GM15510 (cell line): Measurements from ENCODE around the gene C8B.

Experiments used
- POLR2A ChIP-seq: IDR thresholded peaks from 3 replicates; pipeline ENCODE4 v1.6.1; 2011; ENCODE audit warnings: borderline replicate concordance; ENCODE audit not compliant: insufficient read length; ENCODE audit errors: extremely low read depth

C8B gene

DNA sequence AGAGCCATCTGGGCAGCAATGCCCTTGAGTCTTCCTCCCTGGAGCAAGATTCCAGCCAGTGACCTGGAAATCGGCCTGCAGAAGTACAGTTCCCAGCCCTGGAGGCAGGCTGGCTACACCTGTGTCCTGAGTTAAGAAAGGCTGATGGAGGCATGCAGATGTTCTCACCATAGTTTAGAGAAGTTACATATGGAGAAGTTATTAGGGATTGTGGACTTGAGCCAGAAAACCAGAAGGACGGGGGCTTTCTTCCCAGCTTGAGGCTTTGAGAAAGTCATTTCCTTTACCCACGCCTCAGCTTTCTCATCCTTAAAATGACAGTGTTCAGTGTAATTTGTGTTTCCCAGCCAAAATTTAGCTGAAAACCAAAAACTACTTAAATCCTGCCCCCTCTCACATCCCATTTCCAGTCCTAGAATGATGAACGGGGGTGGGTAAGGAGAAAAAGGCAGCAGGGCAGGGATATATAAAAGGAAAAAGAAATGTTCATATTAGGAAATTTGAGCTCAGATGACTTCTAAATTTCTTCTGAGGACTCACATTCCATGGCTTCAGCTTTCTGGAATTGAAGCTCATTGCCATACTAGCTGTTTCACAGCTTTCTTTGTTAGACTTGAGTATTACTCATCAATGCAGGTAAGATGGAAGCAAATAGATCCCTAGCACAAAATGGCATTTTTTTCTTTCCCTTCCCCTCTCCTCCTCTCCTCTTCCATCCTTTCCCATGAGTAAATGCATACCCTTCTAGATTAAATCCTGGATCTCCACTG, 14.4 kb upstream of the C8B start:
- no peak for TF ChIP-seq POLR2A

DNA sequence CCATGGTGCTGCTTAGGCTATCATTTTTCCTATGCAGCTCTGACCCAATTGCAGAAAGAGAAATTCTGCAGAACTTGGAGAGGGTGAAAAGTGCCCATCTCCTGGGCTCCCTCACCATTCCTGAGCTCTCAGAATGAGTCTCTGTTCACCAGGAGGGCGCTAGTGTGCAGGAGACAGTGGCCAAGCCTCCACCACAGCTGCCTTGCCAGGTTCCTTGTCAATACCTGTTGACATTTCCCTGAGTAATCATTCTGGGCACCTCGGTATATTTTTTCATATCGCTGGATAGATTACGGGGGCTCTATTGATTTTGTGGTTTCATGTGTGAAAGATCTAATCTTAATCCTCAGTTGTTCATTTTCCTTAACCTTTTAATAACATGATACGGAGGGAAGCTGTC, 13.0 kb upstream of the C8B start:
- TF ChIP-seq POLR2A = no peak

DNA sequence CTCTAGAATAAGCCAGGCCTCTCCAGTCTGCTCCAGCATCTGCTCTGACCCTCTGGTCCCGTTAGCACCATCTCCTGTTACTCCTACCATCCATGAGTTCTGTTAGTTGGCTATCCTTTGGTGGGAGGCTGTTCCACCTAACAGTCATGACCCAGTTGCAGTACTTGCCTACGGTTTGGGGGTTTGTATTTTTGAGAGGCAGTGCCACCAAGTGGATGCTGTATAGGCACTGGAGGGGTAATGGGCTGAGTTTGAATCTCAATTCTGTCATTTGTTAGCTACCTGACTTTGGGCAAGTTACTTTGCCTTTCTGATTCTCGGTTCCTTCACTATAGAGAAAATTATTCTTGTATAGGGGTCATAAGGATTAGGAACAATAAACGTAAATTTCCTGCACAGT, 12.1 kb upstream of the C8B start:
- no peak for TF ChIP-seq POLR2A

DNA sequence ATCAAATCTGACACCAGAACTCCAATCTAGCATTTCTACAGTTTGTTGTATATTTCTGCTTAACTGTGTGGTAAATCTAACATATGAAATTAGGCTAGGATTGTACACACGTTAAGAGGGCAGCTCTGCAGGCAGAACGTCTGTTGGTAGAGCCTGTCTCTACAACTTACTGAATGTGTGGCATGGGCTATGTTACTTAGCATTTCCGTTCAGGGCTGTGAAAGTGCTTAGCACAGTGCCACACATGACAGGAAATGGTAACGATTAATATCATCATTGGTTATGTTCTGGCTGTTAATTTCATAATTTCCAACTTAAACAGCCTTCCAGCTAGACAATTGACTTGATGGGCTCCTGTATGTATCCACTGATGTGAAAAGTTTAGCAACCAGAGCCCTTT, 9.6 kb upstream of the C8B start:
- TF ChIP-seq POLR2A = no peak

DNA sequence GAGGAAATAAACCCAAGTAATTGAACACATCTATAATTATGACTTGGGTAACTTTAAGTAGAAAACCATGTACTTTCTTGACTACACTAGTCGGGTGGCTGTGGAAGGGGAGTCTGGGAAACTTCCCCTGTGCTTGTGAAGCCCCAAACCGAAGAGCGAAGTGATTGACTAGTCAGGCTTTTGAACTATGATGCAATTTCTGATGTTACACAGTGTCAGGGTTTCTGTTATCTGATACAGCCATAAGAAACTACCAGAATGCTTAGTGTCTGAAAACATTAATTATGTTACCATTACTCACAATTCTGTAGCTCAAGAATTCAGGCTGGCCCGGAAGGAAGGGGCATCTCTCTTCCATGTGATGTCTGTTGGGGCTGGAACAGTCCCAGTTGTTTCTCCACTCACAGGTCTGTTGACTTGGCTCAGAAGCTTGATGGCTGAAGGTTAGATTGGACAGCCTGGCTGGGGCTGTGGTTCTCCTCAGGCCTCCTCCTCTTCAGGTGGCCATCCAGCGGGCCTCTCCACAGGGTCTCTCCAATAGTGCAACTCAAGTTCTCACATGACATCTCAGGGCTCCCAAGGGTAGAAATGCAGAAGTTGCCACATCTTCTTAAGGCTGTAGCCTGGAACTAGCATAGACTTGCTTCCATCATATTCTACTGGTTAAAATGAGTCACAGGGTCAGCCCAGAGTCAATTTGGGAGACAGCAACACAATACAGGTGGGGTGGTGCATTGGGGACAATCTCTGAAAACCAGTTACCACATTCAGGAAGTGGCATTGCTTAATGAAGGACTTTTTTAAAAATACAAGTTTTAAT, 8.3 kb upstream of the C8B start:
- TF ChIP-seq POLR2A = no peak

DNA sequence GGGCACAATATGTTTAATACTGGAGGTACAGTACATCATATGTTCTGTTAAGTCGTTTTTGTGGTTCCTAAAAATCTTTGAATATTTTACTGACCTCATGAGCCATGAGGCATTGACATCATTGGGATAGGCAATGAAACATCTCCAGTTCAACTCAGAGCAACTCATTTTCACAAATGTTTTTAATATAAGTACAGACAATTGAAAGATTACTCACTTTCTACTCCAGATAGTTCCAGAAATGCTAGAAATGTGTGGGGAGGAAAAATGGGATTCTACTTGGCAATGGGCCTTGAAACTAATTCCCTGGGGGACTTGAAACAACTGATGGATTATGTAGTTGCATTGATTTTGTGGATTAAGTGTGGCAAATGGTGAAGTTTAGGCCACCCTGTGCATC, 7.2 kb upstream of the C8B start:
- TF ChIP-seq POLR2A = no peak

DNA sequence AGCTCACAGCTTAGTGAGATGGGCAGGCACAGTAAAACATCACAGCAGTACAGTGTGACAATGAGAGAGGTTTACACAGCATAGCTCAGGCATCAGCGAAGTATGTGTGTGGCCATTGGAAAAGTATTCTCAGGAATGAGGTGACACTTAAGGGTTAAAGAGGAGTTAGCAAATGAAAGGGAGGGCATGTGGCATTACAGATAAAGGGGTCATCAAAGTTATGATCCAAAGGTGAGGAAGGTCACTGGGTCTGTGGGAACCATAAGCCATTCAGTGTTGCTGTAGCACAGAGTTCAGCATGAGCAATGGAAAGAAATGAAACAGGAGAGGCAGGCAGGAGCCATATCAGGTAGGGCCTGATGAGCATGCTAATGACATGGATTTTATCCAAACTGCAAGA, 4.5 kb upstream of the C8B start:
- no peak for TF ChIP-seq POLR2A

DNA sequence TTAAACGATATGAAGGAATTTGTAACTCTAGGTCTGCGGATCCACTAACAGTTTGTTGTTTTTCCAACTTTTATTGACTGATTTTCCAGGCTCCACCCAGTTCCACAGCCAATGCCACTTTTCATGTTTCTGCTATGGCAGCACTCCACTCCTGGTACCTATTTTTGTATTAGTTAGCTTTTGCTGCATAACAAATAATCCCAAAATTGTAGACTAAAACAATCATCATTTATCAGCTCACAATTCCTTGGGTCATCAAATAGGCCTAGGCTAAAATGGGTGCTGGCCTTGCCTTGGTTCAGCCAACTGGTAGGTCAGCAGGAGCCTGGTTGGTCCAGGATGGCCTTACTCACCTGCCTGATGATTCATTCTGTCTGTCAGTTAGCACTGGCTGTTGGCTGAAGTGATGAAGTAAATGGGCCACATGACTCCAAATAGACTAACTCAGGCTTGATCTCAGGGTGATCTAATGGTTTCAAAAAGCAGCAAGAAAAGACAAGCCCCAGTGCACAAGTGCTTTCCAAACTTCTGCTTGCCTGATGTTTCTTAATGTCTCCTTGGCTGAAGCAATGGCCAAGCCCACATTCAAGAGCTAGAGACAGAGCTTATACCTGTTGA, 3.2 kb upstream of the C8B start:
- no peak for TF ChIP-seq POLR2A

DNA sequence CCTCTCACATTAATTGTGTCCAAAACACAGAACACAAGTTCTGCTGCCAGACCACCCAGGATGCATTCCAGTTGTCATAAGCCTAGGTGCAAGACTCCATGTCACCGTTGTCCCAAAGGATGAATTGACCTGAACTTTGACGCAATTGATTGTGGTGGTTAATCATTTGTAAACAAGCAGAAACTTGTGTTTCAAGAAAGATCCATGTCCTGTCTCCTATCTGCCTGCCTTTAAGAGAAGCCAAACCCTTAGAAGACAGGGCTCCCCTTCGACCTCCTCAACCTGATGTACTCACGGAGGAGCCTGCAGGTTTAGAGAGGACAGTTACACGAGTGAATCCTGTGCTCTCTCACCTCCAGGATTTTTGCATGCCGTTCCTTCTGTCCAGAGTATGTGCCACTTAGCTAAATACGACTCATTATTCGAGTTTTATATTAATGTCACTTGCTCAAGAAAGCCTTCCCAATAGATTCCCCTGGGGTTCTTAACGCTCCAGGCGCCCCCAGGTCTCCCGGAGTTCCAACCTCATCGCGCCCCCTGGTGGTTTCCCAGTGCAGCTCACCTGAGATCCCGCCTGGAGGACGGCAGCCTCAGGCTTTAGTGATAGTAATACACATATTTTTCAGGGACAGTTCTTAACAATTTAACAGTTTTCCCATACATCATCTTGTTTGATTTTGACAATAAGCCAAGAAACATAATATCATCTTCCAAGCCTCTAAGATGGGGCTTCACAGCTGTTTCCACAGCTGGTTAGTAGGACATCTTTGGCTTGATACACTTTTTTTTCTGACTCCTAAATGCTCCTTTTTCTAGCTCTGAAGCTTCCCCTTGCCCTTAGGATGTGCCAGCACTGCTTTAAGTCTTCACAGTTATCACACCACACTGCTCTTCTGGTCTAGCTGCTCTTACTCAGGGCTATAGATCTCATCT, 2.4 kb upstream of the C8B start:
- TF ChIP-seq POLR2A = no peak

DNA sequence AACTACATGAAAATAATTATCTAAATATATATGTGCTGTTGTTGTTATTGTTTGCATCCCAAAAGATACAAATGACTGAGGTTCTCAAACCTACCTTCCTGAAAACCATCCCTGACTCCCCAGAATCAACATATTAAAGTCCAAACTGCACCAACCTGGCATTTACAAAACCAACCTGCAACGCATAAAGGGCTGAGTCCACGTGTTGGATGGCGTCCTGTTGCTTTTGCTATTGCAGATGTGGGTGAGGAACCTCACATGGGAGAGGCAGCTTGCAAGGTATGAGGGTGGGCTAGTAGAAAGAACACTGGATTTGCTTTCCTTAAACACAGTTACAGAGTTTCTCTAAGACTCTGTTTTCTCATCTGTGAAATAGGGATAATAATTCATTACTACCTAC, 1.5 kb upstream of the C8B start:
- no peak for TF ChIP-seq POLR2A

DNA sequence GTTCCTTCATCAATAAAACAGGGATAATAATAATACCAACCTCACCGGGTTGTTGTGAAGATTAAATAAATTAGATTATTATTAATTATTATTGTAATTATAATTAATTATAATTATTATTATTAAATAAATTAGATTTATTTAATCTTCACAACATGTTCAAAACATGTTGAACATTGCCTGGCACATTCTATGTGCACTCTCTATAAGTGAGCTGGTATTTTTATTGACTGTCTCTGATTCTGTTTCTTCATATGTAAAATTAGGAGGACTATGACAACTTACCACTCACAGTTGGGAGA, 834 bp upstream of the C8B start:
- TF ChIP-seq POLR2A = no peak

DNA sequence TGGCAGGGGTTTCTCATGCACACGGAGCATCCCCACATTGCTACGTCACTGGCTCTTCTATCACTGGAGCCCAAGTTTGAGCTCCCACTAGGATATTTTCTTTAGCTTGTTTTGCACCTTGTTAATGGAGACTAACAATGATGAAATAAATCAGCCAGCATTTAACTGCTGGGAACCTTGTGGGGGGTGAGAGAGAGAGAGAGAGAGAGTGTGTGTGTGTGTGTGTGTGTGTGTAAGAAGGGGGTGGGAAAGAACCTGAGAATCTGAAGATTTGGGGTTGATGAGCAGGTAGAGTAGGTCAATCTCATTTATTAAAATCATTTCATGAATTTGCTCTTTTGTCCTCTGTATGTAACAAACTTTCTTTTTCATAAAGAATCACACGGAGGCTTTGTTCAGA, 624 bp downstream of the C8B start:
- TF ChIP-seq POLR2A = no peak

DNA sequence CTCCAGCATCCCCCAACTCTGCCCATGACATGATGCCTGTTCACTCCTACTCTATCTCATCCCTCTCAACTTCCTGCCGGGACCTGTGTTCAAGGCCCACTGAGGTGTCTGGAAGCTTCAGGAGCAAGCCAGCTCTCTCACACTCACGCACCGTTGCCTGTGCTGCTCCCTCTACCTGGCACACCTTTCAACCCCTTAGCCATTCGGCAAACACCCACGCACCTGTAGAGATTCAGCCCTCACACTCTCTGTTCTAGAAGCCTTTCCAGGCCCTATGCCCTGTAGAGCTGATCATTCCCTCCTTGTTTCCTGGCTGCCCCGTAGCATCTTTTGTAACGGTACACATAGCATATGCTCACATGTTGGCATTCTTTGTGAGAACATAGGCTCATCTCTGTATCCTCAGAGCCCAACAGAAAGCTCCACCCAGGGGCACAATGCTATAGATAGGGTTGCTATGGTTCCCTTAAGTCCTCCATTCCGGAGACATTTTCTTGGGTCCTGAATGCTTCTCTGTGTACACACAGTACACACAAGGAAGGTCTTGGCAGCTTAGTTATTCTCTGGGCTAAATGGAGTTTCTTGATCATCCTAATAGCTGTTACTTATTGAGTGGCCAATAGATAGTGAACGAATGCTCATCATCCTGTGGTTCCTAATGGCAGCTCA, 1.3 kb downstream of the C8B start:
- no peak for TF ChIP-seq POLR2A

DNA sequence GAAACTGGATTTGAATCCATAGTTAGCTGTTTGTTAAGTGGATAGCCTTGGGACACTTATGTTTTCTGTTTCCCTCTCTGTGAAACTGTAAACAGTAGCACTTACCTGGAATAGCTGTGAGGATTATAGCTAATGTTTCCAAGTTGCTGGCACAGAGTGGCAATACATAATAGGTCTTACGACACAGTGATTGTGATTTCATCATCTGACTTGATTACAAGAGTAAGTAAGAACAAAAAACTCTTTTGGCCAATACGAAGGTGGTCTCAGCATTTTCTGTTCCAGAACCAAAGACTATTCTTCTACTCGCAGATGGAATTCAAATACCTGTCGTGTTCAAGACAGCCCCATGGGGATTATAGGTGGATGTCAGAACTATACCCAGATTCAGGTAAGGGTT, 2.1 kb downstream of the C8B start:
- TF ChIP-seq POLR2A = no peak

DNA sequence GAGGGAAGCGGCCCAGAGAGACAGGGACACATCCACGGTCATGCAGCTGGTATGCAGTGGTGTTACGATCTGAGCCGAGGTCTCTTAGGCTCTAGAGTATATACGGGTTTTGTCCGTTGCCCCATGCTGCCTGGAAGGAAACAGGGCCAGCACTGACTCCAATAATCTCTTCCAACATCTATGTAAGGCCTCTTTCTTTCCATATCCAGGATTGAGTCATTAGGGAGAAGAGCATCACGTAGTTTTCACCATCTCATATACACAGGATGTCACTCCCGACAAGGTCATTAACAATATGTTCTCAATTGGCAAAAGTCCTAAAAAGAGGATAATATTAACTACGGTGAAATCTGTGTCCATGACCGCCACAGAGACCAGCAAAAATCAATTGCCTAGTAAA, 4.4 kb downstream of the C8B start:
- no peak for TF ChIP-seq POLR2A

DNA sequence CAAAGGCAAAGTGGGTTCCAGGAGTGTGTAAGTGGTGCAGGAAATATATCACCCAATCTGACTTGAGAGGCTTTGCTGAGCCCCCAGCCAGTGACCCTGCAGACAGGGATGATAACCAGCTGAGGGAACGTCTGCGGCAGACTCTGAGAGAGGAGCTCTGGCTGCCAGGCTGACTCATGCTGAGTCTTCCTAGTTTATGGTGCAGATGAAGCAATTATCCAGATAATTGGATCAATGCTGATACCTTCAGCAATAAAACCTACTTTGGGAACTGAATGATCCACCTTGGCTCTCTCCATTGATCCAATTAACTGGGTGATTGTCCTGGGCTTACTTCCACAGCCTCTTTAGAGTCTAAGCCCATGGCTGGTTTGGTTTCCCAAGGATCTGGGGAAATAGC, 7.3 kb downstream of the C8B start:
- no peak for TF ChIP-seq POLR2A
